ENCODE results near the gene RNF222.
"Not testable (repeated sequence)": the region's sequence is repeated elsewhere in the genome, so short reads cannot be mapped to it uniquely, and the experiment has no call there.

The RNF222 gene

GRCh38 chr17:8377422-8377821 lies 20.2 kb downstream of the RNF222 start:
- no peak for DNase-seq

DNA sequence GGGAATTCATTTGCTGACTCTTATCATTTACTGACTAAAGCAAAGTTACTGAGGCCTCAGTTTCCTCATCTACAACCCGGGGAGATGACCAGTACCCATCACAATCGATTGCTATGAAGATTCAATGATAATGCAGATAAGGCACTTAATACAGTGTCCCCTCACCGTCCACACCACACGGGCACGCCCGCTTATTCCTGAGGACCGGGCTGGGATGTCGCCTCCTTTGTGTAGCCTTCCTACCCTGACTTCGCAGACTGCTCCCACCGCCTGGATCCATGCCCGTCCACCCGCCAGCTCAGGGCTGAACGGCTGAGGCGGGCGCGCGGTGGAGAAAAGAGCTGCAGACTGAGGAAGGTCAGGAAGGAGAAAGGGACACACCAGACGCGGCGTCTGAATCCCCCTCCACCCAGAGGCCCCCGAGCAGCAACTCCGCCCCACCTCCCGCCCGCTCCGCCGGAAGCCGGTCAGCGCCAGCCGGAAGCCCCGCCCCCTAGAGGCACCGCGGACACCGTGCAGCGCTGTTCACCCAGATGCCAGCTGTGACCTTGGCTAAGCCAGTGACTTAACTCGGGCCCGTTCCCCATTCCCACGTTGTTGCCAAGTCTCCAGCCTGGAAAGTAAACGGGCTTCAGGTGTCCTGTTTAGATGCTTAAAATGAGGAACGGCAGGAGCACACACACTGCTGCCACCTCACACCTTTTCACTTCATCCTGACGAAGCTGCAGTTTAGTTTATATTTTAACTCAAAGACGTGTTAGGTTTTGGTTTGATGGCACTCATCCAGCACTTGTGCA lies 21.2 kb downstream of the RNF222 start, which contains the start of gene KRABD2:
TSS of gene KRABD2 (minus strand) at position 434 of the 797 bp plus-strand sequence.
- DNase-seq: peak; percentile 87

GRCh38 chr17:8375738-8376259 lies 21.8 kb downstream of the RNF222 start:
- DNase-seq: no peak

DNA sequence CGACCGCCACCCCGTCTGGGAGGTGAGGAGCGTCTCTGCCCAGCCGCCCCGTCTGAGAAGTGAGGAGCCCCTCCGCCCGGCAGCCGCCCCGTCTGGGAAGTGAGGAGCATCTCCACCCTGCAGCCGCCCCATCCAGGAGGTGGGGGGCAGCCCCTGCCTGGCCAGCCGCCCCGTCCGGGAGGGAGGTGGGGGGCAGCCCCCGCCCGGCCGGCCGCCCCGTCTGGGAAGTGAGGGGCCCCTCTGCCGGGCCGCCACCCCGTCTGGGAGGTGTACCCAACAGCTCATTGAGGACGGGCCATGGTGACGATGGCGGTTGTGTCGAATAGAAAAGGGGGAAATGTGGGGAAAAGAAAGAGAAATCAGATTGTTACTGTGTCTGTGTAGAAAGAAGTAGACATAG lies 23.8 kb downstream of the RNF222 start:
- DNase-seq: not testable (repeated sequence)

DNA sequence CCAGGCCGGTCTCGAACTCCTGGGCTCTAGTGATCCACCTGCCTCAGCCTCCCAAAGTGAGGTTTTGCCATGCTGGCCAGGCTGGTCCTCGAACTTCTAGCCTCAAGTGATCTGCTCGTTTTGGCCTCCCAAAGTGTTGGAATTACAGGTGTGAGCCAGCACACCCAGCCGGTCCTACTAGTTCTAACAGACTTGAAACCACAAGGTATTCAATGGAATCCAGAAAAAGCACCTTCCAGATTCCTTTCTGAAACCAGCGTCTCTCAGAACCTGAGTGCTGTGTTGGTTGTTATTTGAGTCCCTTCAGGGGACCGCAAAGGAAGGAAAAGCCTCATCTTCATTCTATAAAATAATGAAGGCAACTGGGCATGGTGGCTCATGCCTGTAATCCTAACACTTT lies 25.2 kb downstream of the RNF222 start:
- no peak for DNase-seq

GRCh38 chr17:8371786-8372185 lies 25.8 kb downstream of the RNF222 start:
- DNase-seq: no peak

DNA sequence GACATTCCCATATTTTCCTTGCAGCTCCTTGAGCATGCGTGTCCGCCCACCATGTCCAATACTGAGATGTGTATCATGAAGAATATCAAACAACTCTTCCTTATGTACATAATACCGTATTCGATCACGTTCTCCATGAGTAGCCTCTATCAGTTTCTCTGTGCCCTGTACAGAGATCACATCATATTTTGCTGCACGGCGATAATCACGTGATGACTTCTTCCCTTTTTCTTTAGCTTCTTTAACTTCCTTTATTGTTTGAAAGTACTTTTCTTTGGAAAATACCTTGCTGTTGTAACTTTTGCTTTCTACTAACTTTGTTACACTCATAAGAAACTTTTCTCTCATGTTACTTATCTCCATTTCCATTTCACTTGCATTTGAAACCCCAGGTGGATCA lies 27.7 kb downstream of the RNF222 start:
- DNase-seq: peak; percentile 58

GRCh38 chr17:8368193-8368592 lies 29.4 kb downstream of the RNF222 start:
- DNase-seq: no peak

GRCh38 chr17:8366231-8366630 lies 31.4 kb downstream of the RNF222 start:
- DNase-seq: no peak

- no peak for DNase-seq
These were observed 32.5 kb downstream of the RNF222 start for GRCh38 chr17:8365143-8365542.

- DNase-seq: no peak
These were observed 34.8 kb downstream of the RNF222 start for GRCh38 chr17:8362651-8363332.

DNA sequence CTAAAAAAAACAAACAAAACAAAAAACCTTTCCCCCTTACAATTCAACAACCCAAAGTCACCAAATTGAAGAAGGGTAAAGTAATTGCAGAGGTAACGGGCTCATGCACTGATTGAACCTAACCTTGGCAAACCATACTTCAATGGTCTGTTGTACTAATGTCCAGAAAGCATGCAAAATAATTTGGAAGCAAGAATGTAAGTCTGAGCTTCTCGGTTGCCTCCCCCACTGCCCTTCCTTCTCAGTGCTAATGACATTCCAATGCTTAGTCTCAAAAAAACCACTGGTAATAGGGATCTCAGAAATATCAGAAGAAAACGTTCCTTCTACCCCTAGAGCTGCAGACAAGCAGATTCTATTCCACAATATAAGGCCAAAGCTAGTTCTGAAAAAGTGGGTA lies 36.9 kb downstream of the RNF222 start:
- no peak for DNase-seq

DNA sequence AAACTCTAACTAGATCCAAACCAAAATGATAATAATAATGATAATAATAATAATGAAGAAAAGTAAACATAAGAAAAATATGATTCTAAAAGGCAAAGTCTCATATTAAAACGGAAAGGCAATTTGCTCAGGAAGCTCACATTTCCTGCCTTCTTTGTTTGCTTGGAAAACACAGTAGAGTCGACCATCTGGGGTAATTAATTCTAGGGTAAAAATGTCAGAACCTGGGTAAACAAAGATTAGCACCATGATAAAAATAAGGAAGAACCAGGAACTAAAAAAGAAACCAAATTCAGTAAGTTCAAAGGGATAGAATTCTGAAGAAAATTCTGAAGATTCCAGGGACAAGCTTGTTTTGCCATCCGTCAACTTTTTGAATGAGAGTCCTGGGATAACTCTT lies 37.4 kb downstream of the RNF222 start:
- no peak for DNase-seq

DNA sequence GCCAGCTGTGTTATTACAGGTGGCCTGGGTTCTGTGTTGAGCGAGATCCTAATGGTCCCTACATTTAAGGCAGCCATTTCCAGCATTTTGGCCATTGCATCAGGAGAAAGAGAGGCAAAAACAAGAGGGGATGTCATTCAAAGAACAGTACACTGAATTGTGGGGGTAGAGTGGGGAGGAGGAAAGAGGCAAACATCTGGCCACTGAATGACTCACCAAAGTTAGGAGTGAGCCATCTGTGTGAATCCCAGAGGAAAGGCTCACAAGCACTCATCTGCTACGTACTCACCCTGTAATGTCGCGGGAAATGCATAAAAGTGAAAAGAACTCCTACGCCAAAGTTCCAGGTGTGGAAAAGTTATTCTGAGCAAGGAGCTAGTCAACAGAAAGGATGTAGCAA lies 37.9 kb downstream of the RNF222 start:
- DNase-seq: no peak

DNA sequence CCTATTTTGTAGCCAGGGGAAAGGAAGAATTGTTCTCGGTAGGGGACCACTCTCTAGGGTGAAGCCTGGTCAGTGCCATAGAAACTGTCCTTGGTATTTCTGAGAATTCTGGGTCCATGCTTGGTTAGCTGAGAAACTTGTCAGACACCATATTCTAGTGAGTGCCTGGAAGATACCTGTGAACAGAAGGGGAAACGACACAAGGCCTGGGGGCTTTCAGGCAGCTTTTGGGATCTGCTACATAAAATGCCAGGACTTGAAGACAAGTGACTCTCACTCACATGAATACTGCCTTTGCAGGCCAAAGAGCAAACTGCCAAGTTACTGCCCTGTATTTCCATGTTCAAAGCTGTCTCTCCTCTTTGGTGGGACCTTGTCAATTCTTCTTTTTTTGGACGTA lies 39.7 kb downstream of the RNF222 start:
- no peak for DNase-seq

GRCh38 chr17:8354236-8354635 lies 43.4 kb downstream of the RNF222 start:
- DNase-seq: peak; percentile 47

- DNase-seq: no peak
These were observed 43.9 kb downstream of the RNF222 start for GRCh38 chr17:8353736-8354135.

DNA sequence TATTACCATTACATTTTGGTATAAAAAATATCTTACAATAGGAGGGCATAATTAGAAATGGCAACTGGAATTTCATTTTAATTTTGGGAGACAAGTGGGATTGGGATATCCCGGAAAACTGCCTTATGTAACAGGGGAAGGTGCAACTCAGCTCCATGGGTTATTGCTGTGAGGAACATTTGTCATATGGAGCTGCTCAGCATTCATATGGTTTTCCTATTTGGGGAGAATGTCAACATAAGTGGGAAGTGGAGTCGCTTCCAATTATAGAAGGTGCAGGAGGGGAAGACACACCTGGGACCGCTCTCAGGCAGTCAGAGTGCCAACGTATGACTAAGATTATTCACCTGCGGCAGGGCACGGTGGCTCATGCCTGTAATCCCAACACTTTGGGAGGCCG lies 47.3 kb downstream of the RNF222 start:
- DNase-seq: no peak

GRCh38 chr17:8347001-8347400 lies 50.6 kb downstream of the RNF222 start:
- not testable (repeated sequence) for DNase-seq

- DNase-seq: no peak
These were observed 51.5 kb downstream of the RNF222 start for GRCh38 chr17:8345951-8346665.

- DNase-seq: peak; percentile 86
These were observed 52.5 kb downstream of the RNF222 start for GRCh38 chr17:8345052-8345690.

DNA sequence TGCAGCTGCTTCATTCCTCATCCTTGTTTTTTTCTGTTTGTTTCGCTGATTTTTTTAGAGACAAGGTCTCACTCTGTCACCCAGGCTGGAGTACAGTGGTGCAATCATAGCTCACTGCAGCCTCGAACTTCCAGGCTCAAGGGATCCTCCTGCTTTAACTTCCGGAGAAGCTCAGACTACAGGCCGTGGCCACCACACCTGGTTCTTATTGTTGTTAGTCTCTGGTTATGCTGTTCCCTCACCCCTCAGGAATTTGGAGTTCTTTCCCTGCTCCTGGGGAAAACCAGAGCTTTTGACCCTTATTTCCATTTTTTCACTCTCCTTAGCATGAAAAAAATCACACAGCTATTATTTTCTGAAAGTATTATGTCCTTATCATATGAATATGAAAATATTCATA lies 56.2 kb downstream of the RNF222 start:
- no peak for DNase-seq

Measured in MV-4-11 (cell line).